MM.1S (cell line): Measurements from ENCODE around the gene LPA.

Experiments
- CTCF ChIP-seq: fragments of 300-600 bp; sonication (generic); IDR thresholded peaks from 2 replicates; pipeline ENCODE4 v1.5.1; 2016; ENCODE audit warnings: antibody characterized with exemption, low read length, mixed read lengths
- EZH2 ChIP-seq: fragments of 300-600 bp; sonication (generic); optimal IDR thresholded peaks from 2 replicates; pipeline ENCODE3; 2017; ENCODE audit warnings: low read depth, mild to moderate bottlenecking, antibody characterized with exemption, low read length, mixed read lengths
- EZH2phosphoT487 ChIP-seq: fragments of 300-600 bp; sonication (generic); IDR thresholded peaks from 2 replicates; pipeline ENCODE4 v1.6.1; 2018; ENCODE audit warnings: antibody characterized with exemption, low read length

- TF ChIP-seq EZH2 (no peak), CTCF (no peak), EZH2phosphoT487 (no peak)
These were observed 169.5 kb downstream of the LPA start for GRCh38 chr6:160494576-160494975.
